Panc1 (cell line): Measurements from ENCODE around the gene SLC2A2. TPM values are rescaled to one million over a fixed set of nuclear protein-coding genes. Genes with fewer than 3 reads are reported as not detected.

Source experiments
- ATAC-seq: fragments of 200-7000 bp; cut with Tn5 transposase; 2 replicates; pipeline ENCODE4 v1.9.1; 2020; ENCODE audit warnings: mild to moderate bottlenecking, moderate library complexity
- BruUV-seq: library from RNA; stranded (reverse); fragments of 400-500 nt; replicated peaks from 2 replicates; lab custom pipeline; 2021; lab: Mats Ljungman, UMichigan
- CTCF ChIA-PET: fragments of 300-600 bp; sonication (Branson Sonifier 250); formaldehyde crosslinking; loops from one replicate; lab custom pipeline; 2022; ENCODE audit warnings: antibody characterized with exemption; lab: Charles Lee
- POLR2A ChIA-PET: fragments of 300-600 bp; sonication (Branson Sonifier 250); formaldehyde crosslinking; loops from one replicate; lab custom pipeline; 2022; ENCODE audit warnings: antibody characterized with exemption; lab: Charles Lee
- DNase-seq: peaks from one replicate; pipeline ENCODE4 v3.0.0-alpha.2; 2010; ENCODE audit warnings: low read depth, low spot score
- H3K27ac ChIP-seq: 2 replicates; pipeline ENCODE4 v1.5.1; 2011; ENCODE audit warnings: mild to moderate bottlenecking, low read length, inconsistent platforms
- H3K27me3 ChIP-seq: fragments of 200-500 bp; sonication (Bioruptor generic); 2 replicates; pipeline ENCODE4 v1.6.0; 2014; ENCODE audit warnings: low read length, inconsistent platforms; ENCODE audit not compliant: control insufficient read depth, insufficient read depth
- H3K36me3 ChIP-seq: fragments of 200-500 bp; sonication (Bioruptor generic); 2 replicates; pipeline ENCODE4 v1.5.1; 2014; ENCODE audit warnings: inconsistent platforms, mild to moderate bottlenecking, low read length, moderate library complexity; ENCODE audit not compliant: control insufficient read depth, insufficient read depth
- H3K4me1 ChIP-seq: 2 replicates; pipeline ENCODE4 v1.5.1; 2011; ENCODE audit warnings: inconsistent platforms, mild to moderate bottlenecking, low read length, moderate library complexity; ENCODE audit not compliant: control insufficient read depth, insufficient read depth
- H3K4me3 ChIP-seq, 2 experiments: 2 replicates each; pipeline ENCODE4 v1.5.1; 2011 to 2012; ENCODE audit warnings: low read depth in 2 of 2, low read length in 2 of 2, mild to moderate bottlenecking in 2 of 2, inconsistent platforms in 1 of 2, moderate library complexity in 1 of 2
- H3K9me3 ChIP-seq: fragments of 200-500 bp; sonication (Bioruptor generic); 2 replicates; pipeline ENCODE4 v1.5.1; 2014; ENCODE audit warnings: low read depth, mild to moderate bottlenecking, inconsistent platforms, low read length, moderate library complexity; ENCODE audit not compliant: control insufficient read depth, insufficient read depth
- POLR2AphosphoS5 ChIP-seq: IDR thresholded peaks from 2 replicates; pipeline ENCODE4 v1.6.1; 2012; ENCODE audit warnings: mild to moderate bottlenecking, low read depth, low read length, moderate library complexity
- SIN3A ChIP-seq: IDR thresholded peaks from 2 replicates; pipeline ENCODE4 v1.6.1; 2012; ENCODE audit warnings: low read depth, mild to moderate bottlenecking, low read length, moderate library complexity, borderline replicate concordance; ENCODE audit not compliant: insufficient read depth
- TCF7L2 ChIP-seq: IDR thresholded peaks from 2 replicates; pipeline ENCODE4 v1.6.1; 2011; ENCODE audit warnings: mild to moderate bottlenecking, low read depth, low read length, inconsistent platforms
- in situ Hi-C: cut with HindIII; loops from 2 replicates; pipeline ENCODE4 v1.10.0; 2016; ENCODE audit warnings: low sequenced_read_pairs, low pct_unique_long_range_greater_than_20kb
- intact Hi-C: fragments of 100-400 bp; cut with micrococcal nuclease; formaldehyde crosslinking; loops from one replicate; pipeline ENCODE4 v1.10.0; 2022; ENCODE audit not compliant: unreplicated experiment
- total RNA-seq: library from RNA; stranded (reverse); gene quantifications from one replicate; pipeline ENCODE4 v1.2.1, GENCODE V29; 2021; ENCODE audit not compliant: unreplicated experiment
- TF ChIP-seq, protein P1 (sequence below): fragments of 450-650 bp; IDR thresholded peaks from 2 replicates; pipeline ENCODE4 v1.5.1; 2017; ENCODE audit warnings: mild to moderate bottlenecking
- TF ChIP-seq, protein P2 (sequence below), 2 experiments: IDR thresholded peaks; 2 replicates each; pipeline ENCODE4 v1.6.1; 2011 to 2012; ENCODE audit warnings: low read depth in 2 of 2, control low read depth in 1 of 2, low read length in 1 of 2, mild to moderate bottlenecking in 1 of 2, moderate library complexity in 1 of 2; ENCODE audit not compliant: insufficient read depth in 1 of 2

SLC2A2 gene
- total RNA-seq, 1 experiment from 2014 or later = 0.13 TPM

DNA sequence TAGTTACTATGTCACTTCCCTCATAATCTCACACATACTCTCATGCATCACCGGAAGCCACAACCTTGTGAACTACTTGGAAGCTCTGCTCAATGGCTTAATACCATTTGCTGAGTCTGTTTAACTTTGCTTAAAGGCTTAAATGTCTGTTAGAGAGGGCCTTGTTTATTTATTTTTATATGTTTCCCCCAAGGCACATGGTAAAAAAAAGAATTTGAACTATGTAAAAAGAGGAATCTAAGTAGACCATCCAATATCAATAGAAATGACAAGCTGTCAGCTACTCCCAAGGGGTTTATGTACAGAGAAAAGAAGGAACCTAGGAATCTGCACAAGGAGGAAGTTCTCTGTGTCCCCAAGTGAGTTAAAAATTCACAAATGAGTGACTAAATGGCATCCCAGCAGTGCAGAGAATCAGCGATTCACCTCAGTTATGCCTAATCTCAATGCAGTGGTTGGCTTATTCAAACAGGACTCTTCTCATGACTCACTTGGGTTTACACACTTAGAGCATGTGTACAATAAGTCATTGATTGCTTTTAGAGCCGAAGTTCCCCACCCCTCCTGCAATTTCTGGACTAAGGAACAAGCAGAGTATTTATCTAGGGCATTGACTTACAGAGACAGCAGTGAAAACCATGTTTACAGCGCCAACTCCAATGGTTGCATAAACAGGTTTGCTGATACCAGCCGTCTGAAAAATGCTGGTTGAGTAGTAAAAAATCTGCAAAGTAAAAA is 24.4 kb downstream of the SLC2A2 start:
- Histone ChIP-seq H3K27ac (no peak overlapping the region), H3K4me3 (no peak overlapping the region), H3K27me3 (no peaks in the 10 kb centered on the region), H3K4me1 (peaks cover 4% of the 10 kb centered on the region; the same call in 1 of the 2 replicates), H3K9me3 (no peaks in the 10 kb centered on the region), H3K36me3 (no peaks in the 10 kb centered on the region)
- BruUV-seq = no TSS peak
- TF ChIP-seq SIN3A = no peak
- TF ChIP-seq, protein P1, sequence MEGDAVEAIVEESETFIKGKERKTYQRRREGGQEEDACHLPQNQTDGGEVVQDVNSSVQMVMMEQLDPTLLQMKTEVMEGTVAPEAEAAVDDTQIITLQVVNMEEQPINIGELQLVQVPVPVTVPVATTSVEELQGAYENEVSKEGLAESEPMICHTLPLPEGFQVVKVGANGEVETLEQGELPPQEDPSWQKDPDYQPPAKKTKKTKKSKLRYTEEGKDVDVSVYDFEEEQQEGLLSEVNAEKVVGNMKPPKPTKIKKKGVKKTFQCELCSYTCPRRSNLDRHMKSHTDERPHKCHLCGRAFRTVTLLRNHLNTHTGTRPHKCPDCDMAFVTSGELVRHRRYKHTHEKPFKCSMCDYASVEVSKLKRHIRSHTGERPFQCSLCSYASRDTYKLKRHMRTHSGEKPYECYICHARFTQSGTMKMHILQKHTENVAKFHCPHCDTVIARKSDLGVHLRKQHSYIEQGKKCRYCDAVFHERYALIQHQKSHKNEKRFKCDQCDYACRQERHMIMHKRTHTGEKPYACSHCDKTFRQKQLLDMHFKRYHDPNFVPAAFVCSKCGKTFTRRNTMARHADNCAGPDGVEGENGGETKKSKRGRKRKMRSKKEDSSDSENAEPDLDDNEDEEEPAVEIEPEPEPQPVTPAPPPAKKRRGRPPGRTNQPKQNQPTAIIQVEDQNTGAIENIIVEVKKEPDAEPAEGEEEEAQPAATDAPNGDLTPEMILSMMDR = no peak
- TF ChIP-seq POLR2AphosphoS5 = no peak
- TF ChIP-seq, protein P2, sequence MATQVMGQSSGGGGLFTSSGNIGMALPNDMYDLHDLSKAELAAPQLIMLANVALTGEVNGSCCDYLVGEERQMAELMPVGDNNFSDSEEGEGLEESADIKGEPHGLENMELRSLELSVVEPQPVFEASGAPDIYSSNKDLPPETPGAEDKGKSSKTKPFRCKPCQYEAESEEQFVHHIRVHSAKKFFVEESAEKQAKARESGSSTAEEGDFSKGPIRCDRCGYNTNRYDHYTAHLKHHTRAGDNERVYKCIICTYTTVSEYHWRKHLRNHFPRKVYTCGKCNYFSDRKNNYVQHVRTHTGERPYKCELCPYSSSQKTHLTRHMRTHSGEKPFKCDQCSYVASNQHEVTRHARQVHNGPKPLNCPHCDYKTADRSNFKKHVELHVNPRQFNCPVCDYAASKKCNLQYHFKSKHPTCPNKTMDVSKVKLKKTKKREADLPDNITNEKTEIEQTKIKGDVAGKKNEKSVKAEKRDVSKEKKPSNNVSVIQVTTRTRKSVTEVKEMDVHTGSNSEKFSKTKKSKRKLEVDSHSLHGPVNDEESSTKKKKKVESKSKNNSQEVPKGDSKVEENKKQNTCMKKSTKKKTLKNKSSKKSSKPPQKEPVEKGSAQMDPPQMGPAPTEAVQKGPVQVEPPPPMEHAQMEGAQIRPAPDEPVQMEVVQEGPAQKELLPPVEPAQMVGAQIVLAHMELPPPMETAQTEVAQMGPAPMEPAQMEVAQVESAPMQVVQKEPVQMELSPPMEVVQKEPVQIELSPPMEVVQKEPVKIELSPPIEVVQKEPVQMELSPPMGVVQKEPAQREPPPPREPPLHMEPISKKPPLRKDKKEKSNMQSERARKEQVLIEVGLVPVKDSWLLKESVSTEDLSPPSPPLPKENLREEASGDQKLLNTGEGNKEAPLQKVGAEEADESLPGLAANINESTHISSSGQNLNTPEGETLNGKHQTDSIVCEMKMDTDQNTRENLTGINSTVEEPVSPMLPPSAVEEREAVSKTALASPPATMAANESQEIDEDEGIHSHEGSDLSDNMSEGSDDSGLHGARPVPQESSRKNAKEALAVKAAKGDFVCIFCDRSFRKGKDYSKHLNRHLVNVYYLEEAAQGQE (IDR thresholded peaks at IDR 0.05; ENCODE audit: insufficient read depth in 1 of 2, low read depth in 2 of 2, low read length in 1 of 2) = no peak
- no peak for TF ChIP-seq TCF7L2
- intact Hi-C loops = no loop called here
- DNase-seq (peak; percentile 61), ATAC-seq (peak; percentile 92)
- CTCF ChIA-PET = interaction anchor here (1.1 kb wide), 1 partner anchor 40 kb away, joined by 3 read pairs; no protein-coding TSS in a partner anchor
- in situ Hi-C loops = no loop called here
- POLR2A ChIA-PET = interaction anchor here (0.6 kb wide), 1 partner anchor 734 kb away, joined by 6 read pairs; no protein-coding TSS in a partner anchor

DNA sequence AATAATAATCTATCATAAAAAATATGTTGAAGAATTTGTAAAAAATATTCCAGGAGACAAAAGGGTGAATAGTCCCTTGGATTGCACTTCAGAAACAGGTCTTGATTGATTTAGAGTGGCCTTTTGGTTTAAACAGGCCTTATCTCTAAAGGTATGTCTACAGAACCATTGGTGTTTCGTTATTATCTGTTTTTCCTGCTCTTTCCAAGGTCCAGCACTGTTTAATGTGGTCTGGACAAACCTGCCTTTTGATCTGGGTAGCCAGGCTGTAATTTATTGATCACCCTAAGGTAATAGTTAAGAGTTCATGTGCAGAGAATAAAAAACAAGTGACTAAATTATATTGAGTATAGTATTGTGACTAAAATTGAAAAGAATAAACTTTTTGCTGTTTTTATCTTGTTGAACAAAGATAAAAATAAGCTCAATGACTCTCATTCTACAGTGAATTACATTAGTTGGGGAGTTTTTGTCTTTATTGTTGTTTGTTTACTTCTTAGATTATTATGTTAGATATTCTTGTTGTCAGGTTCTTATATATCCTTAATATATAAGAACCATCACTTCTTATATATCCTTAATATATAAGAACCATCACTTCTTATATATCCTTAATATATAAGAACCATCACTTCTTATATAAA is 25.1 kb downstream of the SLC2A2 start:
- no peaks in the 10 kb centered on the region for H3K36me3 ChIP-seq
- TF ChIP-seq, protein P1 = no peak
- TF ChIP-seq TCF7L2 (no peak), POLR2AphosphoS5 (no peak), SIN3A (no peak)
- TF ChIP-seq, protein P2 (IDR thresholded peaks at IDR 0.05; ENCODE audit: insufficient read depth in 1 of 2, low read depth in 2 of 2, low read length in 1 of 2) = no peak
- intact Hi-C loops = no loop called here
- H3K4me3 ChIP-seq = no peak overlapping the region
- H3K27me3 ChIP-seq = no peaks in the 10 kb centered on the region
- H3K9me3 ChIP-seq = no peaks in the 10 kb centered on the region
- no peak overlapping the region for H3K27ac ChIP-seq
- BruUV-seq = no TSS peak
- POLR2A ChIA-PET = interaction anchor here (0.6 kb wide), 1 partner anchor 733 kb away, joined by 6 read pairs; no protein-coding TSS in a partner anchor
- ATAC-seq = no peak
- in situ Hi-C loops = no loop called here
- no peak for DNase-seq
- CTCF ChIA-PET = interaction anchor here (1.1 kb wide), 1 partner anchor 40 kb away, joined by 3 read pairs; no protein-coding TSS in a partner anchor
- peaks cover 4% of the 10 kb centered on the region; the same call in 1 of the 2 replicates for H3K4me1 ChIP-seq
